Epithelial cell of proximal tubule (primary cell): Measurements from ENCODE around the gene PTDSS2. TPM values are rescaled to one million over a fixed set of nuclear protein-coding genes. Genes with fewer than 3 reads are reported as not detected.

ENCODE experiments used
- DNase-seq: peaks from one replicate; pipeline ENCODE4 v3.0.0-alpha.2; 2011; ENCODE audit warnings: low read depth
- H3K4me3 ChIP-seq: 2 replicates; pipeline ENCODE4 v1.5.1; 2011; ENCODE audit warnings: low read depth, mild to moderate bottlenecking, low read length
- total RNA-seq: library from RNA; depleted of rRNA; stranded (reverse); fragments of >200 nt; gene quantifications from 2 replicates; pipeline ENCODE4 v1.2.3, GENCODE V29; 2015
- TF ChIP-seq, protein P1 (sequence below): conservative IDR thresholded peaks from 2 replicates; pipeline ENCODE4 v1.5.1; 2012; ENCODE audit warnings: low read depth, mild to moderate bottlenecking, low read length

Gene PTDSS2
- total RNA-seq, 1 donor from 2014 or later = 53.4 TPM

- DNase-seq = no peak
- TF ChIP-seq, protein P1, sequence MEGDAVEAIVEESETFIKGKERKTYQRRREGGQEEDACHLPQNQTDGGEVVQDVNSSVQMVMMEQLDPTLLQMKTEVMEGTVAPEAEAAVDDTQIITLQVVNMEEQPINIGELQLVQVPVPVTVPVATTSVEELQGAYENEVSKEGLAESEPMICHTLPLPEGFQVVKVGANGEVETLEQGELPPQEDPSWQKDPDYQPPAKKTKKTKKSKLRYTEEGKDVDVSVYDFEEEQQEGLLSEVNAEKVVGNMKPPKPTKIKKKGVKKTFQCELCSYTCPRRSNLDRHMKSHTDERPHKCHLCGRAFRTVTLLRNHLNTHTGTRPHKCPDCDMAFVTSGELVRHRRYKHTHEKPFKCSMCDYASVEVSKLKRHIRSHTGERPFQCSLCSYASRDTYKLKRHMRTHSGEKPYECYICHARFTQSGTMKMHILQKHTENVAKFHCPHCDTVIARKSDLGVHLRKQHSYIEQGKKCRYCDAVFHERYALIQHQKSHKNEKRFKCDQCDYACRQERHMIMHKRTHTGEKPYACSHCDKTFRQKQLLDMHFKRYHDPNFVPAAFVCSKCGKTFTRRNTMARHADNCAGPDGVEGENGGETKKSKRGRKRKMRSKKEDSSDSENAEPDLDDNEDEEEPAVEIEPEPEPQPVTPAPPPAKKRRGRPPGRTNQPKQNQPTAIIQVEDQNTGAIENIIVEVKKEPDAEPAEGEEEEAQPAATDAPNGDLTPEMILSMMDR = no peak
- no peak overlapping the region for H3K4me3 ChIP-seq
Measured at GRCh38 chr11:532986-533585, 83.0 kb downstream of the PTDSS2 start.

DNA sequence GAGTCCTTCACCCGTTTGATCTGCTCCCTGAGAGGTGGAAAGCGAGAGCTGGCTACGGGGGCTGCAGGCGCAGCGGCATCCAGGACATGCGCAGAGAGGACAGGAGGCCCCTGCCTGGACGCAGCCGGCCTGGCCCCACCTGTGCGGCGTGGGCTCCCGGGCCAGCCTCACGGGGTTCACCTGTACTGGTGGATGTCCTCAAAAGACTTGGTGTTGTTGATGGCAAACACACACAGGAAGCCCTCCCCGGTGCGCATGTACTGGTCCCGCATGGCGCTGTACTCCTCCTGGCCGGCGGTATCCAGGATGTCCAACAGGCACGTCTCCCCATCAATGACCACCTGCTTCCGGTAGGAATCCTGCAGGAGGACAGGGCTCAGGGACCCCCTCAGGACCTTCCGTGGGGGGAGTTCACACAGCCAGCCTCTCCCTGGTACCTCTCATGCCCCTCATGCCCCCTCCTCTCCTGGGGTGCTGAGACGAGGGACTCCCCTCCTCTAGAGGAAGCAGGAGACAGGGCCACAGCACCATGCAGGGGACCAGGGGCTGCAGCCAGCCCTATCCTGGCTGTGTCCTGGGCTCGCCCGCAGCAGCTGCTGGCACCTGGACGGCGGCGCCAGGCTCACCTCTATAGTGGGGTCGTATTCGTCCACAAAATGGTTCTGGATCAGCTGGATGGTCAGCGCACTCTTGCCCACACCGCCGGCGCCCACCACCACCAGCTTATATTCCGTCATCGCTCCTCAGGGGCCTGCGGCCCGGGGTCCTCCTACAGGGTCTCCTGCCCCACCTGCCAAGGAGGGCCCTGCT, 83.7 kb downstream of the PTDSS2 start:
- no peak for DNase-seq
- TF ChIP-seq, protein P1 = no peak
- peak overlapping the region; percentile 88 for H3K4me3 ChIP-seq

DNA sequence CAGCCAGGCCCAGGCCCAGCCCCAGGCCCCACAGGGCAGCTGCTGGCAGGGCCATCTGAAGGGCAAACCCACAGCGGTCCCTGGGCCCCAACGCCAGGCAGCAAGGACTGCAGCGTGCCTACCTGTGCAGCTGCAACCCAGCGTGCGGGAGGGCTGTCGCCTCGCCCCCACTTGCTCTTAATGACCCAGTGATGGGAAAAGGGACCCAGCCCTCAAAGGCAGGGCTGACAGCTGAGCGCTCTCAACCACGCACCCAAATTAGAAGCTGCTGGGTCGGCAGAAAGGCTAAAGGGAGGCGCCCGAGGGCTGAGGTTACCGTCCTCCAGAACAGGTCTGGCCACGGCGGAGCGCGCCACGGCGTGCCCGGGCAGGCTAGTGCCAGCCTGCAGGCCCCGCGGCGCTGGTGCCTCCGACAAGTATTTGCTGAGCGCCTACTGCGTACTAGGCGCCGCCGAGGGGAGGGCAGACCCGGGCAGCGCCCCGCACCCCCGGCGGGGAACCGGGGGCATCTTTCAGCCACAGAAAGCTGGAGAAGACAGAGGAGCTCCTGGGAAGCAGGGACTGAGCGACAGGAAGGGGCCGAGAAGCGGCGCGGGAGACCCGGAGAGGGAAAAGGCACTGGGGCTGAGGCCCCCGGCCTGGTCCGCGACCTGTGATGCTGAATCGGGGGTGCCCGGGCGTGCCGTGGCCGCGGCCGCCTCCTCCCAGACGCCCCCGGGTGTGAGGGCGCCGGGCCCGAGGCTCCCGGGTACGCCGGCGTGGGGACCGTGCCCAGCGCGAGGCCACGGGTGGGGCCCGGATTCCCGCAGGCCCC, 84.5 kb downstream of the PTDSS2 start:
- no peak for DNase-seq
- H3K4me3 ChIP-seq = peak overlapping the region; percentile 88
- TF ChIP-seq, protein P1 = no peak

DNA sequence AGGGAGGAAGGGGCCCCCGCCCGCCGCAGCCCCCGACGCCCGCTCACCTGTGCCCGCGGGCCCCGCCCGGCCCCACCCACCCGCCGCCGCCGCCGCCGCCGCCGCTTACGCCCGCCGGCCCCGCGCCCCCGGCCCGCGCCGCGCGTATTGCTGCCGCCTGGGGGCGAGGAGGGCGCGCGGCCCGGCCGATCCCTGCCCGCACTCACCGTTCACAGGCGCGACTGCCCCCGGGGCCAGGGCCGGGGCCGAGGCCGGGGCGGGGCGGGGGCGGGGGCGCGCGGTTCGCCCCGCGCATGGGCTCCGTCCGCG, 85.1 kb downstream of the PTDSS2 start:
- H3K4me3 ChIP-seq = peak overlapping the region; percentile 88
- TF ChIP-seq, protein P1 = no peak
- no peak for DNase-seq

GRCh38 chr11:535519-536454, 85.7 kb downstream of the PTDSS2 start, which contains the start of gene HRAS:
HRAS (minus strand) TSS chr11:535576.
- H3K4me3 ChIP-seq = peak within 1 kb of the TSS; percentile 88
- no peak for DNase-seq
- TF ChIP-seq, protein P1 = no peak
